ENCODE data around the gene LRRC34.

Gene LRRC34

GRCh38 chr3:169813278-169813677 is 574 bp upstream of the LRRC34 start:
- no peak for DNase-seq

- peak; percentile 27 to 42 for DNase-seq
These were observed 923 bp downstream of the LRRC34 start for GRCh38 chr3:169811631-169812331.

- DNase-seq: no peak
These were observed 3.4 kb downstream of the LRRC34 start for GRCh38 chr3:169809230-169809795.

- no peak for DNase-seq
These were observed 8.0 kb downstream of the LRRC34 start for GRCh38 chr3:169804681-169805080.

- DNase-seq: no peak
These were observed 20.3 kb downstream of the LRRC34 start for GRCh38 chr3:169792359-169792758.

GRCh38 chr3:169790687-169791429 is 21.8 kb downstream of the LRRC34 start:
- DNase-seq: no peak

- no peak for DNase-seq
These were observed 22.5 kb downstream of the LRRC34 start for GRCh38 chr3:169790219-169790618.

GRCh38 chr3:169787791-169788190 is 24.9 kb downstream of the LRRC34 start:
- DNase-seq: no peak

- no peak for DNase-seq
These were observed 25.6 kb downstream of the LRRC34 start for GRCh38 chr3:169787120-169787519.

- DNase-seq: no peak
These were observed 31.4 kb downstream of the LRRC34 start for GRCh38 chr3:169781209-169781855.

- DNase-seq: no peak
These were observed 32.0 kb downstream of the LRRC34 start for GRCh38 chr3:169780742-169781141.

- DNase-seq: no peak
These were observed 34.9 kb downstream of the LRRC34 start for GRCh38 chr3:169777822-169778221.

- DNase-seq: no peak
These were observed 38.5 kb downstream of the LRRC34 start for GRCh38 chr3:169774186-169774585.

GRCh38 chr3:169772897-169773816 is 39.5 kb downstream of the LRRC34 start, which contains the start of gene MYNN:
Gene MYNN, plus strand, starts transcription at chr3:169773396. Its CDS starts 900 bp downstream, at chr3:169774296.
- DNase-seq: peak; percentile 88 to 89

GRCh38 chr3:169772305-169772896 is 40.3 kb downstream of the LRRC34 start:
- DNase-seq: peak; percentile 66 to 77

GRCh38 chr3:169771497-169772304 is 41.0 kb downstream of the LRRC34 start:
- DNase-seq: peak; percentile 16 to 82

GRCh38 chr3:169769287-169770181 is 43.2 kb downstream of the LRRC34 start, which contains the start of gene ACTRT3:
Gene ACTRT3, minus strand, starts transcription at chr3:169769561. Its CDS starts 41 bp downstream, at chr3:169769520.
- peak; percentile 53 to 67 for DNase-seq

- DNase-seq: peak; percentile 84 to 86
These were observed 47.7 kb downstream of the LRRC34 start, which contains the start of gene TERC for GRCh38 chr3:169764882-169765612. Gene TERC, minus strand, starts transcription at chr3:169765060.

Measured in hippocampal formation (tissue), 2 donors.